ENCODE results near the gene B3GAT1.
"Not testable (repeated sequence)": the region's sequence is repeated elsewhere in the genome, so short reads cannot be mapped to it uniquely, and the experiment has no call there.

B3GAT1 gene

GRCh38 chr11:134346976-134347350, 65.1 kb downstream of the B3GAT1 start:
- intact Hi-C loops (cut with DNase I): no loop called here
- no peak for DNase-seq

- intact Hi-C loops (cut with DNase I): no loop called here
- peak in 1 of 10 donors; percentile 79 for DNase-seq
Measured at GRCh38 chr11:134346101-134346975, 65.7 kb downstream of the B3GAT1 start.

DNA sequence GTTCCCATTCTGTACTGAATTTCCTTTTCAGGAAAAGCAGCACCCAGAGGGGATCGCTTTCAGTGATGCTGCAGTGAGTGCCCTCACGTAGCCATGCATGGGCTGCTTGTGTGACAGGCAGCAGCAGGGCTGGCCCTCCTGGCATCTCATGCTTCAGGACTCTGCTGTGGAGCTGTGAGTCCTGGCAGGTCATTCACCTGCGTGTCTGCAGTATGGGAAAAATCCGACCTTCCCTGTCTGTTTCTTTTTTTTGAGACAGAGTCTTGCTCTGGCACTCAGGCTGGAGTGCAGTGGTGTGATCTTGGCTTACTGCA, 66.8 kb downstream of the B3GAT1 start:
- peak in 1 of 10 donors; percentile 36 for DNase-seq
- intact Hi-C loops (cut with DNase I): no loop called here

GRCh38 chr11:134344497-134345236, 67.4 kb downstream of the B3GAT1 start:
- intact Hi-C loops (cut with DNase I): not testable (repeated sequence)

GRCh38 chr11:134343646-134344045, 68.4 kb downstream of the B3GAT1 start:
- DNase-seq: peak in 1 of 10 donors; percentile 30
- intact Hi-C loops (cut with DNase I): no loop called here

More at GRCh38 chr11:134344497-134345236, 67.4 kb downstream of the B3GAT1 start:
- DNase-seq: peak in 1 of 10 donors; percentile 76

DNA sequence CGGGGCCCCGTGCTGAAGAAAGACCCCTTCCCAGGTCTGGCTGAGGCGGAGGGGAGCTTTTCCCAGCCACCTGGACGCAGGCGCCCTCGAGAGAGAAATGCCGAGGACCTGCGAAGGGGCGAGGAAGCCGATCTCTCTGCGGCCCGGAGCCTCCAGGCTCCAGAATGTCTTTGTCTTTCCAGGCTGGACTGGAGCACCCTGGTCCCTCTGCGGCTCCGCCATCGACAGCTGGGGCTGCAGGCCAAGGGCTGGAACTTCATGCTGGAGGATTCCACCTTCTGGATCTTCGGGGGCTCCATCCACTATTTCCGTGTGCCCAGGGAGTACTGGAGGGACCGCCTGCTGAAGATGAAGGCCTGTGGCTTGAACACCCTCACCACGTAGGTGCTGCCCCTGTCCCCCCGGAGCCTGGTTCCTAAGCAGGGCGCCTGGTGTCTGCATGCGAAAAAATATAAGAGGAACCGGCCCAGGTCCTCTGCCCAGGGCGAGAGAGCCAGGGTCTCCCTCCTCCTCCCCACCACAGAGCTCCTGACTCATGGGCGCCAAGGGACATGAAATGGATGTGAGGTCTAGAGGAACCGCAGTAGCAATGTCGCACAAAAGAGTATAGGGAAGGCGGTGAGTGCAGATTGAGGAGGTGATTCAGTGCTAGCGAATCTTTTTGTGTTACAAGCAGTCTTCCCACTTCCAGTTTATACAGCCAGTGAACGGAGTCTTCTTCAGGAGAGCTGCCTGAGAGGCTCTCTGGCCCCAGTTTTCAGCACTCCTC, 69.3 kb downstream of the B3GAT1 start:
- peak in 1 of 10 donors; percentile 34 for DNase-seq
- intact Hi-C loops (cut with DNase I): no loop called here

- intact Hi-C loops (cut with DNase I): no loop called here
- DNase-seq: peak in 1 of 10 donors; percentile 73
Measured at GRCh38 chr11:134341805-134342571, 70.1 kb downstream of the B3GAT1 start.

- no peak for DNase-seq
- intact Hi-C loops (cut with DNase I): no loop called here
Measured at GRCh38 chr11:134340354-134340964, 71.6 kb downstream of the B3GAT1 start.

GRCh38 chr11:134339756-134340155, 72.3 kb downstream of the B3GAT1 start:
- no peak for DNase-seq
- intact Hi-C loops (cut with DNase I): no loop called here

- intact Hi-C loops (cut with DNase I): no loop called here
- no peak for DNase-seq
Measured at GRCh38 chr11:134338654-134339053, 73.4 kb downstream of the B3GAT1 start.

DNA sequence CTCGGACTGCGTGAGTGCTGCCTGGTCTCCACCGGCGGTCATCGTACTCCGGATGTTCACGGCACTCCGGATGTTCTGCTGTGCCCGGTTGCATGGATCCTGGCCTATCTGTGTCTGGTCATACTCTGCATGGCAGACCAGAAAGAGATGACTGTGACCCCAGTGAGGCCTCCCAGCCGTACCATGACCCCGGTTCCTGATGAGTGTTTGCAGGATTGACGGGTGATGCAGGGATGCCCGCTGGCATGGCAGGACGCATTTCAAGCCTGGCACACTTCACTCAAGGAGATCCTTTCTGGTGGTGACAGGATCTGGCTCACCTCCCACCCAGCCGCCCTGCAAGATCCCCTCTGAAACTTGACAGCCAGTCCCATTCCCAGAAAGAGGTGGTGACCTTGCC, 74.0 kb downstream of the B3GAT1 start:
- DNase-seq: no peak
- intact Hi-C loops (cut with DNase I): no loop called here

DNA sequence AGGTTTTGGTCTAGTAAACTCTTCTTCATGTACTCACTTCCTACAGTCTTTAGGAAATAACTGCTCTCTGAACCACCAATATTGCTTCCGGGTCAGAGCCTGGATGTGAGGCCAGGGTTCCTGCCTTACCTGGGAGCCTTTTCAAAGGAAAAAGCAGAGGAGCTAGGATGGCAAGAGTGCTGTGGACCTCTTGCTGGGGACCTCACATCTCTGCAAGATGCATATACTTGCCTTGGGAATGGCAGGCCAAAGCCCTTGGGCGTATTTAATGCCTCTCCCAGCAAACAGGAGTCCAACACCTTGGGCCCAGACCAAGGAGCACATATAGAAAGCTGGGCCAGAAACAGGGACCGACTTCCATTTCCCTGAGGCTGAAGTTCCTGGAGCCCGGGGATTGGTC, 75.0 kb downstream of the B3GAT1 start:
- intact Hi-C loops (cut with DNase I): no loop called here
- no peak for DNase-seq

- intact Hi-C loops (cut with DNase I): no loop called here
- DNase-seq: no peak
Measured at GRCh38 chr11:134334796-134335571, 77.1 kb downstream of the B3GAT1 start.

- no peak for DNase-seq
- intact Hi-C loops (cut with DNase I): no loop called here
Measured at GRCh38 chr11:134333946-134334345, 78.1 kb downstream of the B3GAT1 start.

DNA sequence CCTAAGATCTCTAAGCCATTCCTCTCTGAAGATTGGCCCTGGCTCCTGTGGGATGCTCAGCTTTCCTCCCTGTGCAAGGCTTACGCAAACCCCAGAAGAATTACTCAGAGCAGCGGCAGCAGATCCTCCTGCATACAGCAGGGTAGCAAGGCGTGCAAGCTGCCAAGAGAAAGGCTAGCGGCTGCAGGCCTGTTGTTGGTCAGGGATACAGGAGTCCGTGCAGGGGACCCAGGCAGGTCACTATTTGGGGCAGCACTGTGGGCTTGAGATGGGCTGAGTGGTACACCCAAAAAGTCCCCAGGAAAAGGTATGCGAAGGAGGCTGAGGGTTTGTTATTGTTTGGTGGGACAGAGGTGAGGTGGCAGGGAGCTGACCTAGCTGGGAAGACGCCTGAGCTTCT, 78.7 kb downstream of the B3GAT1 start:
- intact Hi-C loops (cut with DNase I): no loop called here
- DNase-seq: peak in 1 of 10 donors; percentile 76

DNA sequence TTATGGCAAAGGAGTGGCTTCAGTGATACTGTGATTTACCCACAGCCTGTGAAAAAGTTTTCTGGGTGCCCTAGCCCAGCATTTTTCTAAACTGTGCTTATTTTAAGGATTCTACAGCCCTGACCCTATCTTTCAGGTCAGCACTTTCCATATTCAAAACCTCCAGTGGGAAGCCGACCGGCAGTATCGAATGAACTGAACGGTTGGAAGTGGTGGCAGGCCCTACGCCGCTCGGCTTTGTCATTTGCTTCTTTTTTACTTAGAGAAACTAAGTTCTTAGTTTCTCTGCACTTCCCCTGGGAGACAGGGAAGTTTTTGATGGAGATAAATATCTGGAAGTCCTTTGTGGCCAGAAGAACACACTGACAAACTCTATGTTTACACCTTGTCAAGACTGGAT, 79.3 kb downstream of the B3GAT1 start:
- intact Hi-C loops (cut with DNase I): no loop called here
- DNase-seq: no peak

DNA sequence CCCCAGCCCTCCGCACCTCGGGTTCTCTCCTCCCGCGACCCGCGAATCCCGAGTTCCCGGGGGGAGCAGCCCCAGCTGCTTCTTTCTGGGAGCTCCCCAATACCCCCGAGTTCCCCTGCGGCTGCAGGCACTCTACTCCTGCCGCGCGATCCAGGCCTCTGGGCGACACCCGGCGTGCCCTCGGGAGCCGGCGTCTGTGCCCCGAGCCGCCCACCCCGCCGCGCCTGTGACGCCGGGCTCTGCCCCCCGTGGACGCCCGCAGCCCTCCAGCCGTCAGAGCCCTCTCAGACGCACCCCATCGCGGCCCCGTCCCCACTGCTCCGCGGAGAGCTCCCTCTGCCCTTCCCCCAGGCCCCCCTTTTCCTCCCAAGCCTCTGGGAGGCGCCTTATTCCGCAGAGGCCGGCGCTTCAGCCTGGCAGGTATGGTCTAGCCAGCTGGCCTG, 79.8 kb downstream of the B3GAT1 start:
- peak in 1 of 10 donors; percentile 84 for DNase-seq
- intact Hi-C loops (cut with DNase I): no loop called here

DNA sequence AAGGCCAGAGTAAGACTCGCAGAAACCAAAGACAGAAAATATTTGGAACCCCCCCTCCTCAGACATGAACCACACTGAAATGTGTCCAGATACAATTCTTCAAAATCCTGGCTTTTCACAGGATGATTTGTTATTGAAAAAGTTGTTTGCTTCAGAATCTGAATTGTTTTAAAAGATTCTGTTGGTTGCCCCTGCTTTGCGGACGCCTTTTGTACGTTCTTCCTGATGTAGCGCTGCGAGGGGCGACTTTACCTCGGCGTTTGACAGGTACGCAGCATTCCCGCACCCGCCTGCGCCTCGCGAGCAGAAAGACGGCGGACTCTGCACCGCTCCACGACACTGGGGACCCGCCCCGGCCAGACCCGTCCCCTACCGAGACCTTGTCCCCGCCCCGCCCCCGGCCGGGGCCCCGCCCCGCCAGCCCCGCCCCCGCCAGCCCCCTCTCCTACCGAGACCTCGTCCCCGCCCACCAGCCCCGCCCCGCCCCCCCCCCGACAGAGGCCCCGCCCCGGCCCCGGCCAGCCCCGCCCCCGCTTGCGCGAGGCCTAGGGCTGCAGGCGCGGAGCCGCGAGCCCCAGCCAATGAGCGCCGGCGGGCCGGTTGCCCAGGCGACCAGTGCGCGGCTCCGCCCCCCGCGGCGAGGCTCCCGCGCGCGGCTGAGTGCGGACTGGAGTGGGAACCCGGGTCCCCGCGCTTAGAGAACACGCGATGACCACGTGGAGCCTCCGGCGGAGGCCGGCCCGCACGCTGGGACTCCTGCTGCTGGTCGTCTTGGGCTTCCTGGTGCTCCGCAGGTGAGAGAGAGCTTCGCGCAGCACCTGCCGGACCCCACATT, 80.5 kb downstream of the B3GAT1 start, which contains the start of gene GLB1L2:
TSS of gene GLB1L2 (plus strand) at position 635 of the 835 bp plus-strand sequence. CDS start at position 709, 74 bp downstream.
- intact Hi-C loops (cut with DNase I): no loop called here
- peak; percentile 42 to 97 (median 70) for DNase-seq
